Measurements from ENCODE around the gene MMRN1.

MMRN1 gene

DNA sequence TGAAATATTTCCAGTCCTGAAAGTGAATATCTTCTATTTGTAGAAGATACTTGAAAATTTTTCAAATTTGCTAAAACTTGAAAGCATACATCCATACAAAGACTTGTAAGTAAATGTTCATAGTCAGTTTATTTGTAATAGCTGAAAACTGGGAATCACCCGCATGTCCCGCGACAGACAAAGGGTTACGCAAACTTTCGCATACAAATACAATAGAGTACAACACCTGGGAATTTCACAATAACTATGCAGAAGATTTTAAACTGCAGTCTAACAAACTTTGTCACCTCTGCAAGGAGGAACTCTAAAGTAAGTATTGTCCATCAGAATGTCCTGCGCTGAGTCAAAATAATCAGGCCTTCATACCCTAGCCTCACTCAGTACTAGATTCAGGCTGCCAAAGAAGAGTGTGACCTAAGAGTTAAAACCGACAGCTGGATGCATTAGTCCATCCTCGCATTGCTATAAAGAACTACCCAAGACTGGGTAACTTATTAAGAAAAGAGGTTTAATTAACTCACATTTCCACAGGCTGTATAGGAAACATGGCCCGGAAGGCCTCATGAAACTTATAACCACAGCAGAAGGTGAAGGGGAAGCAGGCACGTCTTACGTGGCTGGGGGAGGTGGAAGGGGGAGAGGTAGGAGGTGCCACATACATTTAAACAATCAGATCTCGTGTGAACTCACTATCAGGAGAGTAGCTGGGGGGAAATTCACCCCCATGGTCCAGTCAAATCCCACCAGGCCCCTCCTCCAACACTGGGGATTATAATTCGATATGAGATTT is 60.4 kb downstream of the MMRN1 start:
- POLR2A ChIA-PET = no interaction called here
- CTCF ChIA-PET = interaction anchor here (0.6 kb wide), 1 partner anchor 702 kb away, joined by 3 read pairs; no protein-coding TSS in a partner anchor
- H3K4me3 ChIP-seq (ENCODE audit: low read depth, low read length) = no peak overlapping the region
- H3K36me3 ChIP-seq (ENCODE audit: control insufficient read depth in 2 of 2, insufficient read depth in 1 of 2, low read length in 2 of 2) = no peaks in the 10 kb centered on the region
- H3K9me3 ChIP-seq (ENCODE audit: control insufficient read depth, insufficient read depth, low read depth, low read length) = no peaks in the 10 kb centered on the region
- H3K27ac ChIP-seq (ENCODE audit: extremely low read depth, low read depth, low read length) = no peak overlapping the region
- no peaks in the 10 kb centered on the region; the same call in 1 of the 2 replicates for H3K4me1 ChIP-seq (ENCODE audit: control insufficient read depth, insufficient read depth, low read length)
- no peak for TF ChIP-seq PRDM1 (tag by site-specific recombination; IDR thresholded peaks at IDR 0.05)
- TF ChIP-seq ZEB2 (tag by site-specific recombination; IDR thresholded peaks at IDR 0.05) = no peak
- TF ChIP-seq ZNF23 (tag by site-specific recombination; IDR thresholded peaks at IDR 0.05; ENCODE audit: borderline replicate concordance) = no peak
- TF ChIP-seq, protein P1, sequence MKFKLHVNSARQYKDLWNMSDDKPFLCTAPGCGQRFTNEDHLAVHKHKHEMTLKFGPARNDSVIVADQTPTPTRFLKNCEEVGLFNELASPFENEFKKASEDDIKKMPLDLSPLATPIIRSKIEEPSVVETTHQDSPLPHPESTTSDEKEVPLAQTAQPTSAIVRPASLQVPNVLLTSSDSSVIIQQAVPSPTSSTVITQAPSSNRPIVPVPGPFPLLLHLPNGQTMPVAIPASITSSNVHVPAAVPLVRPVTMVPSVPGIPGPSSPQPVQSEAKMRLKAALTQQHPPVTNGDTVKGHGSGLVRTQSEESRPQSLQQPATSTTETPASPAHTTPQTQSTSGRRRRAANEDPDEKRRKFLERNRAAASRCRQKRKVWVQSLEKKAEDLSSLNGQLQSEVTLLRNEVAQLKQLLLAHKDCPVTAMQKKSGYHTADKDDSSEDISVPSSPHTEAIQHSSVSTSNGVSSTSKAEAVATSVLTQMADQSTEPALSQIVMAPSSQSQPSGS (tag by site-specific recombination; IDR thresholded peaks at IDR 0.05; ENCODE audit: low read depth) = no peak
- no peak for TF ChIP-seq PBX3 (CRISPR knock-in tag; IDR thresholded peaks at IDR 0.05)
- no peak for TF ChIP-seq KLF1 (tag by site-specific recombination; IDR thresholded peaks at IDR 0.05)
- TF ChIP-seq ZNF449 (tag by site-specific recombination; IDR thresholded peaks at IDR 0.05) = no peak
- TF ChIP-seq ZBTB8A (tag by site-specific recombination; IDR thresholded peaks at IDR 0.05) = no peak
- TF ChIP-seq ZFP3 (tag by site-specific recombination; IDR thresholded peaks at IDR 0.05; ENCODE audit: low read depth) = no peak
- TF ChIP-seq ZBTB20 (tag by site-specific recombination; IDR thresholded peaks at IDR 0.05) = no peak
- TF ChIP-seq FEZF1 (tag by site-specific recombination; IDR thresholded peaks at IDR 0.05) = no peak
- TF ChIP-seq ZNF677 (tag by site-specific recombination; IDR thresholded peaks at IDR 0.05) = no peak
- TF ChIP-seq, protein P2, sequence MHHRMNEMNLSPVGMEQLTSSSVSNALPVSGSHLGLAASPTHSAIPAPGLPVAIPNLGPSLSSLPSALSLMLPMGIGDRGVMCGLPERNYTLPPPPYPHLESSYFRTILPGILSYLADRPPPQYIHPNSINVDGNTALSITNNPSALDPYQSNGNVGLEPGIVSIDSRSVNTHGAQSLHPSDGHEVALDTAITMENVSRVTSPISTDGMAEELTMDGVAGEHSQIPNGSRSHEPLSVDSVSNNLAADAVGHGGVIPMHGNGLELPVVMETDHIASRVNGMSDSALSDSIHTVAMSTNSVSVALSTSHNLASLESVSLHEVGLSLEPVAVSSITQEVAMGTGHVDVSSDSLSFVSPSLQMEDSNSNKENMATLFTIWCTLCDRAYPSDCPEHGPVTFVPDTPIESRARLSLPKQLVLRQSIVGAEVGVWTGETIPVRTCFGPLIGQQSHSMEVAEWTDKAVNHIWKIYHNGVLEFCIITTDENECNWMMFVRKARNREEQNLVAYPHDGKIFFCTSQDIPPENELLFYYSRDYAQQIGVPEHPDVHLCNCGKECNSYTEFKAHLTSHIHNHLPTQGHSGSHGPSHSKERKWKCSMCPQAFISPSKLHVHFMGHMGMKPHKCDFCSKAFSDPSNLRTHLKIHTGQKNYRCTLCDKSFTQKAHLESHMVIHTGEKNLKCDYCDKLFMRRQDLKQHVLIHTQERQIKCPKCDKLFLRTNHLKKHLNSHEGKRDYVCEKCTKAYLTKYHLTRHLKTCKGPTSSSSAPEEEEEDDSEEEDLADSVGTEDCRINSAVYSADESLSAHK (tag by site-specific recombination; IDR thresholded peaks at IDR 0.05) = no peak
- no peak for TF ChIP-seq ZNF132 (tag by site-specific recombination; IDR thresholded peaks at IDR 0.05; ENCODE audit: borderline replicate concordance)
- no peak for TF ChIP-seq HIC1 (tag by site-specific recombination; IDR thresholded peaks at IDR 0.05)
